A549 (cell line): Measurements from ENCODE around the gene PIK3R6. TPM values are rescaled to one million over a fixed set of nuclear protein-coding genes. Genes with fewer than 3 reads are reported as not detected.
"Not testable (repeated sequence)": the region's sequence is repeated elsewhere in the genome, so short reads cannot be mapped to it uniquely, and the experiment has no call there.

Experiments used
- ATAC-seq, 2 experiments: fragments of 200-7000 bp in 1 of 2; fragments of >200 bp in 1 of 2; cut with Nextera tagmentation in 1 of 2; cut with Tn5 transposase in 1 of 2; 3 replicates each; pipeline versions ENCODE4 v1.8.0 to v1.9.1; 2018 to 2020; ENCODE audit warnings: mild to moderate bottlenecking in 1 of 2, moderate library complexity in 1 of 2
- CTCF ChIA-PET: fragments of 300-600 bp; sonication (Branson Sonifier 250); formaldehyde crosslinking; extraction: SDS; loops from one replicate; lab custom pipeline; 2021; ENCODE audit warnings: antibody characterized with exemption, inconsistent platforms; lab: Yijun Ruan, JAX
- POLR2A ChIA-PET: fragments of 350-600 bp; formaldehyde crosslinking; extraction: SDS; loops from one replicate; lab custom pipeline; 2021; ENCODE audit warnings: antibody characterized with exemption, inconsistent platforms; lab: Yijun Ruan, JAX
- DNase-seq, 2 experiments: peaks; one replicate each; pipeline versions ENCODE4 v3.0.0 to v3.0.0-alpha.2; 2011 to 2016; ENCODE audit warnings: low read depth in 1 of 2, low spot score in 1 of 2
- FAIRE-seq: peaks from 2 replicates; lab custom pipeline; 2011; peaks lifted over from hg19 to GRCh38; lab: Jason Lieb, UNC
- H3K27ac ChIP-seq, 2 experiments: fragments of >200 bp; sonication (Bioruptor Twin); formaldehyde crosslinking; 3 replicates each; pipeline ENCODE4 v1.5.1; 2016 to 2017
- H3K4me1 ChIP-seq: fragments of >200 bp; sonication (Bioruptor Twin); formaldehyde crosslinking; 3 replicates; pipeline ENCODE4 v1.6.1; 2016
- H3K4me2 ChIP-seq: fragments of >200 bp; sonication (Bioruptor Twin); formaldehyde crosslinking; 3 replicates; pipeline ENCODE4 v1.6.1; 2016
- H3K4me3 ChIP-seq: fragments of >200 bp; sonication (Bioruptor Twin); formaldehyde crosslinking; 3 replicates; pipeline ENCODE4 v1.5.1; 2016
- H3K9me3 ChIP-seq: fragments of >200 bp; sonication (Bioruptor Twin); formaldehyde crosslinking; 3 replicates; pipeline ENCODE4 v1.6.1; 2016
- ATOH8 ChIP-seq: fragments of 250-450 bp; sonication (Bioruptor Pico); IDR thresholded peaks from 2 replicates; pipeline ENCODE4 v1.5.0; 2020; ENCODE audit warnings: low read depth, mild to moderate bottlenecking, moderate library complexity
- BHLHE40 ChIP-seq: IDR thresholded peaks from 2 replicates; pipeline ENCODE4 v1.6.1; 2012; ENCODE audit warnings: low read depth, low read length, inconsistent platforms
- CTCF ChIP-seq: fragments of >200 bp; sonication (Bioruptor Twin); formaldehyde crosslinking; IDR thresholded peaks from 3 replicates; pipeline ENCODE4 v1.5.1; 2016
- E2F6 ChIP-seq: IDR thresholded peaks from 2 replicates; pipeline ENCODE4 v1.6.1; 2012; ENCODE audit warnings: low read depth, borderline replicate concordance
- ESRRA ChIP-seq: fragments of 150-350 bp; IDR thresholded peaks from 2 replicates; pipeline ENCODE4 v1.6.1; 2014; ENCODE audit warnings: mild to moderate bottlenecking, low read length, borderline replicate concordance
- FOSL2 ChIP-seq, 2 experiments: fragments of 450-650 bp in 1 of 2; fragments of >200 bp in 1 of 2; sonication (Bioruptor Twin) in 1 of 2; formaldehyde crosslinking; IDR thresholded peaks; 2 replicates each; pipeline versions ENCODE4 v1.5.0 to v1.6.1; 2016 to 2020; ENCODE audit warnings: mild to moderate bottlenecking in 1 of 2, moderate library complexity in 1 of 2
- FOXS1 ChIP-seq: fragments of 250-450 bp; sonication (Bioruptor Pico); IDR thresholded peaks from 2 replicates; pipeline ENCODE4 v1.5.0; 2020; ENCODE audit warnings: mild to moderate bottlenecking, moderate library complexity
- GATA3 ChIP-seq: IDR thresholded peaks from 2 replicates; pipeline ENCODE4 v1.6.1; 2012; ENCODE audit warnings: borderline replicate concordance
- HES2 ChIP-seq: fragments of >200 bp; sonication (Bioruptor Twin); formaldehyde crosslinking; IDR thresholded peaks from 2 replicates; pipeline ENCODE4 v1.6.1; 2016
- JUNB ChIP-seq: fragments of >200 bp; sonication (Bioruptor Twin); formaldehyde crosslinking; IDR thresholded peaks from 2 replicates; pipeline ENCODE4 v1.6.1; 2016
- MAFK ChIP-seq: fragments of 450-650 bp; IDR thresholded peaks from 2 replicates; pipeline ENCODE4 v1.6.1; 2014; ENCODE audit not compliant: partially characterized antibody
- MAZ ChIP-seq: fragments of 150-350 bp; IDR thresholded peaks from 2 replicates; pipeline ENCODE4 v1.6.1; 2014; ENCODE audit warnings: antibody characterized with exemption, low read depth, low read length, borderline replicate concordance
- MYC ChIP-seq: IDR thresholded peaks from 2 replicates; pipeline ENCODE4 v1.6.1; 2012; ENCODE audit warnings: mild to moderate bottlenecking, inconsistent platforms, low read length, improper control_type of control experiment, borderline replicate concordance
- RCOR1 ChIP-seq: fragments of 150-350 bp; IDR thresholded peaks from 2 replicates; pipeline ENCODE4 v1.6.1; 2014; ENCODE audit warnings: antibody characterized with exemption, low read length, low read depth
- RFX5 ChIP-seq: fragments of 450-650 bp; IDR thresholded peaks from 2 replicates; pipeline ENCODE4 v1.7.1; 2014; ENCODE audit warnings: antibody characterized with exemption, mild to moderate bottlenecking, moderate library complexity
- TFCP2L1 ChIP-seq: fragments of 250-450 bp; sonication (Bioruptor Pico); IDR thresholded peaks from 2 replicates; pipeline ENCODE4 v1.5.0; 2021; ENCODE audit warnings: mild to moderate bottlenecking
- ZC3H11A ChIP-seq: fragments of 450-650 bp; IDR thresholded peaks from 2 replicates; pipeline ENCODE4 v1.6.1; 2014; ENCODE audit warnings: antibody characterized with exemption, mild to moderate bottlenecking
- ZNF302 ChIP-seq: fragments of 250-450 bp; sonication (Bioruptor Pico); IDR thresholded peaks from 2 replicates; pipeline ENCODE4 v1.9.0; 2021; ENCODE audit warnings: inconsistent platforms, mild to moderate bottlenecking, moderate library complexity
- WGBS: methylation state at CpG from one replicate; pipeline ENCODE4 v1.1.6; 2017; ENCODE audit errors: missing lambda C conversion rate; 5-methylcytosine and 5-hydroxymethylcytosine counted together
- polyA plus RNA-seq, 4 experiments: library from polyadenylated mRNA; depleted of rRNA in 3 of 4; stranded (reverse); fragments of >200 nt; fragmentation: RNase III in 1 of 4; extraction: RNeasy Plus Mini Kit Qiagen cat#74134 plus additional on column Dnase treatment in 1 of 4; gene quantifications; 2 replicates in 3 of 4; 3 replicates in 1 of 4; pipeline ENCODE4 v1.2.3, GENCODE V29; 2011 to 2017

Gene PIK3R6
- polyA plus RNA-seq, 2 of the 4 experiments (the other 2 are of a cell fraction): not detected

GRCh38 chr17:8857919-8858318 is 9.6 kb downstream of the PIK3R6 start:
- ATAC-seq (no peak), FAIRE-seq (no peak), DNase-seq (no peak)
- Histone ChIP-seq H3K27ac (no peak overlapping the region), H3K4me3 (no peak overlapping the region), H3K4me1 (peaks cover 8% of the 10 kb centered on the region; the same call in 1 of the 3 replicates), H3K9me3 (no peaks in the 10 kb centered on the region), H3K4me2 (no peak overlapping the region)
- CTCF ChIA-PET: interaction anchor here (0.7 to 1.2 kb wide), 7 partner anchors 11 to 73 kb away, joined by 3 to 6 read pairs (median 3); no protein-coding TSS in a partner anchor
- no peak for TF ChIP-seq CTCF
- no peak for TF ChIP-seq ATOH8 (CRISPR knock-in tag)
- no peak for TF ChIP-seq RCOR1
- no peak for TF ChIP-seq GATA3
- WGBS: 35% methylated on average over 5 of the region's 5 CpGs
- POLR2A ChIA-PET: no interaction called here

GRCh38 chr17:8856869-8857575 is 10.5 kb downstream of the PIK3R6 start:
- ATAC-seq: no peak
- FAIRE-seq: no peak
- CTCF ChIA-PET: interaction anchor here (0.7 to 1.0 kb wide), 2 partner anchors 31 to 71 kb away, joined by 3 to 4 read pairs; no protein-coding TSS in a partner anchor
- POLR2A ChIA-PET: no interaction called here
- H3K4me3 ChIP-seq: no peak overlapping the region
- H3K9me3 ChIP-seq: no peaks in the 10 kb centered on the region
- TF ChIP-seq MAFK (peak; percentile 29), ZC3H11A (no peak)
- 40% methylated on average over 14 of the region's 14 CpGs for WGBS
- peaks cover 8% of the 10 kb centered on the region; the same call in 1 of the 3 replicates for H3K4me1 ChIP-seq
- DNase-seq: no peak
- no peak overlapping the region for H3K27ac ChIP-seq
- H3K4me2 ChIP-seq: peak overlapping the region; percentile 39

- H3K4me3 ChIP-seq, CTCF ChIA-PET, H3K4me2 ChIP-seq, ATAC-seq, DNase-seq, H3K27ac ChIP-seq, POLR2A ChIA-PET, H3K4me1 ChIP-seq, H3K9me3 ChIP-seq, FAIRE-seq: not testable (repeated sequence)
- 56% methylated on average over 6 of the region's 6 CpGs for WGBS
These were observed 11.3 kb downstream of the PIK3R6 start for GRCh38 chr17:8856205-8856603.

- no peaks in the 10 kb centered on the region for H3K9me3 ChIP-seq
- ChIA-PET CTCF (no interaction called here), POLR2A (no interaction called here)
- no peak overlapping the region for H3K27ac ChIP-seq
- no peak for TF ChIP-seq JUNB
- TF ChIP-seq RFX5: no peak
- no peak for TF ChIP-seq FOSL2 (IDR thresholded peaks at IDR 0.05)
- TF ChIP-seq FOSL2 (CRISPR knock-in tag; IDR thresholded peaks at IDR 0.05): no peak
- TF ChIP-seq MYC: no peak
- TF ChIP-seq ESRRA: no peak
- TF ChIP-seq TFCP2L1 (CRISPR knock-in tag): no peak
- TF ChIP-seq RCOR1: no peak
- no peak for TF ChIP-seq E2F6
- TF ChIP-seq FOXS1: no peak
- no peak for TF ChIP-seq BHLHE40
- TF ChIP-seq MAFK: no peak
- TF ChIP-seq MAZ: no peak
- no peak for TF ChIP-seq HES2
- no peak for TF ChIP-seq ZNF302
- H3K4me1 ChIP-seq: peaks cover 8% of the 10 kb centered on the region; the same call in 1 of the 3 replicates
- ATAC-seq: no peak
- H3K4me3 ChIP-seq: no peak overlapping the region
- FAIRE-seq: no peak
- WGBS: 66% methylated on average over 17 of the region's 17 CpGs
- no peak overlapping the region for H3K4me2 ChIP-seq
- DNase-seq: no peak
These were observed 11.8 kb downstream of the PIK3R6 start for GRCh38 chr17:8855477-8856204.
